HL-60 (cell line): ENCODE measurements around the gene STMP1.

Experiments used
- DNase-seq, 2 experiments: peaks; one replicate each; pipeline ENCODE4 v3.0.0-alpha.2; 2010 to 2020; ENCODE audit warnings: low read depth in 1 of 2, low spot score in 1 of 2
- H3K27ac ChIP-seq: fragments of 250-450 bp; sonication (Bioruptor Pico); replicated peaks from 2 replicates; pipeline ENCODE4 v1.5.1; 2020; ENCODE audit warnings: mild to moderate bottlenecking, moderate library complexity
- H3K27me3 ChIP-seq: fragments of 250-450 bp; sonication (Bioruptor Pico); 2 replicates; pipeline ENCODE4 v1.5.1; 2021; ENCODE audit warnings: mild to moderate bottlenecking, moderate library complexity; ENCODE audit not compliant: insufficient read depth, poor library complexity, severe bottlenecking
- H3K4me3 ChIP-seq: replicated peaks from 2 replicates; pipeline ENCODE4 v1.5.1; 2011; ENCODE audit warnings: mild to moderate bottlenecking, control low read depth, low read length; ENCODE audit not compliant: insufficient read depth
- GABPA ChIP-seq: IDR thresholded peaks from 2 replicates; pipeline ENCODE4 v1.6.1; 2012; ENCODE audit warnings: low read depth
- POLR2AphosphoS5 ChIP-seq: IDR thresholded peaks from 2 replicates; pipeline ENCODE4 v1.6.1; 2012; ENCODE audit warnings: low read depth
- SPI1 ChIP-seq: IDR thresholded peaks from 2 replicates; pipeline ENCODE4 v1.6.1; 2012; ENCODE audit warnings: low read depth, mild to moderate bottlenecking, borderline replicate concordance
- TF ChIP-seq, protein P1 (sequence below): IDR thresholded peaks from one replicate; pipeline ENCODE4 v1.5.1; 2011; ENCODE audit warnings: low read length, control low read depth, inconsistent platforms; ENCODE audit not compliant: insufficient read depth
- TF ChIP-seq, protein P2 (sequence below): IDR thresholded peaks from 2 replicates; pipeline ENCODE4 v1.6.1; 2012; ENCODE audit warnings: low read depth; ENCODE audit not compliant: insufficient replicate concordance

STMP1 gene

DNA sequence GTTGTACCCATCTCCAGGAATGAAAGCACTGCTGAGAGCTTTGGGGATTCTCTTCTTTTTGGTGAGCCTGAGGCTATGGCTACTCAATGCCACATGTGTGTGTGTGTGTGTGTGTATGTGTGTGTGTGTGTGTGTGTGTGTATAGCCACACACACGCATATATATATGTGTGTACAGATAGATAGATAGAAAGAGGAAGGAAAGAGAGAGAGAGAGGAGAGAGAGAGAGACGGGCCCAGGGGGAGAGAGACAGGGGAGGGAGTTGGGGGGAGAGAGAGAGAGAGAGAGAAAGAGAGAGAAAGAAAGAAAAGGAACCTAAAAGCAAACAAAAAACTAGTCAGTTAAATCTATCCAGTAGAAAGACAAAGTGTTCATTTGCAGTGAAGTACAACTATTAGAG lies 57.4 kb downstream of the STMP1 start:
- TF ChIP-seq GABPA (no peak), SPI1 (no peak), POLR2AphosphoS5 (no peak)
- TF ChIP-seq, protein P1, sequence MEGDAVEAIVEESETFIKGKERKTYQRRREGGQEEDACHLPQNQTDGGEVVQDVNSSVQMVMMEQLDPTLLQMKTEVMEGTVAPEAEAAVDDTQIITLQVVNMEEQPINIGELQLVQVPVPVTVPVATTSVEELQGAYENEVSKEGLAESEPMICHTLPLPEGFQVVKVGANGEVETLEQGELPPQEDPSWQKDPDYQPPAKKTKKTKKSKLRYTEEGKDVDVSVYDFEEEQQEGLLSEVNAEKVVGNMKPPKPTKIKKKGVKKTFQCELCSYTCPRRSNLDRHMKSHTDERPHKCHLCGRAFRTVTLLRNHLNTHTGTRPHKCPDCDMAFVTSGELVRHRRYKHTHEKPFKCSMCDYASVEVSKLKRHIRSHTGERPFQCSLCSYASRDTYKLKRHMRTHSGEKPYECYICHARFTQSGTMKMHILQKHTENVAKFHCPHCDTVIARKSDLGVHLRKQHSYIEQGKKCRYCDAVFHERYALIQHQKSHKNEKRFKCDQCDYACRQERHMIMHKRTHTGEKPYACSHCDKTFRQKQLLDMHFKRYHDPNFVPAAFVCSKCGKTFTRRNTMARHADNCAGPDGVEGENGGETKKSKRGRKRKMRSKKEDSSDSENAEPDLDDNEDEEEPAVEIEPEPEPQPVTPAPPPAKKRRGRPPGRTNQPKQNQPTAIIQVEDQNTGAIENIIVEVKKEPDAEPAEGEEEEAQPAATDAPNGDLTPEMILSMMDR, result no peak
- TF ChIP-seq, protein P2, sequence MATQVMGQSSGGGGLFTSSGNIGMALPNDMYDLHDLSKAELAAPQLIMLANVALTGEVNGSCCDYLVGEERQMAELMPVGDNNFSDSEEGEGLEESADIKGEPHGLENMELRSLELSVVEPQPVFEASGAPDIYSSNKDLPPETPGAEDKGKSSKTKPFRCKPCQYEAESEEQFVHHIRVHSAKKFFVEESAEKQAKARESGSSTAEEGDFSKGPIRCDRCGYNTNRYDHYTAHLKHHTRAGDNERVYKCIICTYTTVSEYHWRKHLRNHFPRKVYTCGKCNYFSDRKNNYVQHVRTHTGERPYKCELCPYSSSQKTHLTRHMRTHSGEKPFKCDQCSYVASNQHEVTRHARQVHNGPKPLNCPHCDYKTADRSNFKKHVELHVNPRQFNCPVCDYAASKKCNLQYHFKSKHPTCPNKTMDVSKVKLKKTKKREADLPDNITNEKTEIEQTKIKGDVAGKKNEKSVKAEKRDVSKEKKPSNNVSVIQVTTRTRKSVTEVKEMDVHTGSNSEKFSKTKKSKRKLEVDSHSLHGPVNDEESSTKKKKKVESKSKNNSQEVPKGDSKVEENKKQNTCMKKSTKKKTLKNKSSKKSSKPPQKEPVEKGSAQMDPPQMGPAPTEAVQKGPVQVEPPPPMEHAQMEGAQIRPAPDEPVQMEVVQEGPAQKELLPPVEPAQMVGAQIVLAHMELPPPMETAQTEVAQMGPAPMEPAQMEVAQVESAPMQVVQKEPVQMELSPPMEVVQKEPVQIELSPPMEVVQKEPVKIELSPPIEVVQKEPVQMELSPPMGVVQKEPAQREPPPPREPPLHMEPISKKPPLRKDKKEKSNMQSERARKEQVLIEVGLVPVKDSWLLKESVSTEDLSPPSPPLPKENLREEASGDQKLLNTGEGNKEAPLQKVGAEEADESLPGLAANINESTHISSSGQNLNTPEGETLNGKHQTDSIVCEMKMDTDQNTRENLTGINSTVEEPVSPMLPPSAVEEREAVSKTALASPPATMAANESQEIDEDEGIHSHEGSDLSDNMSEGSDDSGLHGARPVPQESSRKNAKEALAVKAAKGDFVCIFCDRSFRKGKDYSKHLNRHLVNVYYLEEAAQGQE, result no peak
- H3K27me3 ChIP-seq, result no peaks in the 10 kb centered on the region

DNA sequence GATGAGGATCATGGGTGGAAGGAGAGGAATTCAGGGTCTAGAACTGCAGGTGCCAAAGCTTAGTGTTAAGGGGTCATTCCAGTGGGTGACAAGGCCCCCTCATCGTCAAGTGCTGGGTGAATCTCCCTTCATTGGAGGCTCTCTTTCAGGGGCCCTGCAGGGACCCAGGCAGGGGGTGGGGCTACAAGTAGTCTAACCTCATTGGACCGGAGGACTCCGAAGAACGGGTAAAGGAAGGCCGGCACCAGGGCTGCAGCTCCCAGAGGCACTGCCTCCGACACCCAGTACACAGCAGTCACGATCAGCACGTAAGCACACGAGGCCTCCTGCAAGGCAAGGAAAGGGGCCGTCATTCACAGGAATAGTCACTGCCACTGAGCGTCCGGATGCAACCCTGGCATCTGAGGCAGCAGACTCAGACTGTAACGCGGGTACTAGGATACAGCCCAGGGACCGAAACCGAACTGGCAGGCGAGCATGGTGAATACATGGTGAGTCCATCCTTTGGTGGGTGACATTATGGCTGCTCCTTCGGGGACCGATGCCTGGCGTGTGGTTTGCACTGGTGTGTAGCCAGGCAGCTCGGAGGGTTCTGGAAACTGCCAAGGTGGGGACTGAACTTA lies 59.0 kb downstream of the STMP1 start:
- Histone ChIP-seq H3K27ac (no peak overlapping the region), H3K4me3 (no peak overlapping the region), H3K27me3 (no peaks in the 10 kb centered on the region)
- DNase-seq, result no peak
- TF ChIP-seq, protein P2, result no peak
- TF ChIP-seq SPI1 (no peak), POLR2AphosphoS5 (no peak), GABPA (no peak)
- TF ChIP-seq, protein P1, result no peak

More for the DNA sequence above, 57.4 kb downstream of the STMP1 start:
- no peak for DNase-seq
- no peak overlapping the region for H3K27ac ChIP-seq
- H3K4me3 ChIP-seq, result no peak overlapping the region

DNA sequence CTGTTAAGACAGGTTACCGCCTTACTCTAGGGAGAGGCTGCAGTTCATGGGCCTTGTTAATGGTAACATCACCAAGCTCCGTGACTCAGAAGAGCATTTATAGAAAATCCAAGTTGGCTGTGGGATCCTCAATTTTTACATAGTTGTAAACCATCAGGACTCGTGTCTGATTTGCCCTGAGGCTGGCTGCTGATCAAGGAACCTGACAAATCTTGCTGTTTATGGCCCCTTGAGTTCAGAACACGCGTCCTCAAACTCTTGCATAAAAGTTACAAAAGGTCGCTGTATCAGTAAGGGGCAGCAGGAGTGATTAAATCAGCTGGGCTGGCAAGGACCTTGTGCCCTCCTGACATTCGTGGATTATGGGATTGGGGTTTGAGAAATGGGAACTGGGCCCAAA lies 61.1 kb downstream of the STMP1 start:
- Histone ChIP-seq H3K27ac (no peak overlapping the region), H3K27me3 (no peaks in the 10 kb centered on the region), H3K4me3 (no peak overlapping the region)
- no peak for DNase-seq
- TF ChIP-seq, protein P2, result no peak
- TF ChIP-seq, protein P1, result no peak
- no peak for TF ChIP-seq GABPA
- TF ChIP-seq SPI1, result no peak
- no peak for TF ChIP-seq POLR2AphosphoS5
